ENCODE data around the gene SS18L1.
A peak's percentile ranks its signal among the peaks of the same experiment; 100 is the strongest.

SS18L1 gene

DNA sequence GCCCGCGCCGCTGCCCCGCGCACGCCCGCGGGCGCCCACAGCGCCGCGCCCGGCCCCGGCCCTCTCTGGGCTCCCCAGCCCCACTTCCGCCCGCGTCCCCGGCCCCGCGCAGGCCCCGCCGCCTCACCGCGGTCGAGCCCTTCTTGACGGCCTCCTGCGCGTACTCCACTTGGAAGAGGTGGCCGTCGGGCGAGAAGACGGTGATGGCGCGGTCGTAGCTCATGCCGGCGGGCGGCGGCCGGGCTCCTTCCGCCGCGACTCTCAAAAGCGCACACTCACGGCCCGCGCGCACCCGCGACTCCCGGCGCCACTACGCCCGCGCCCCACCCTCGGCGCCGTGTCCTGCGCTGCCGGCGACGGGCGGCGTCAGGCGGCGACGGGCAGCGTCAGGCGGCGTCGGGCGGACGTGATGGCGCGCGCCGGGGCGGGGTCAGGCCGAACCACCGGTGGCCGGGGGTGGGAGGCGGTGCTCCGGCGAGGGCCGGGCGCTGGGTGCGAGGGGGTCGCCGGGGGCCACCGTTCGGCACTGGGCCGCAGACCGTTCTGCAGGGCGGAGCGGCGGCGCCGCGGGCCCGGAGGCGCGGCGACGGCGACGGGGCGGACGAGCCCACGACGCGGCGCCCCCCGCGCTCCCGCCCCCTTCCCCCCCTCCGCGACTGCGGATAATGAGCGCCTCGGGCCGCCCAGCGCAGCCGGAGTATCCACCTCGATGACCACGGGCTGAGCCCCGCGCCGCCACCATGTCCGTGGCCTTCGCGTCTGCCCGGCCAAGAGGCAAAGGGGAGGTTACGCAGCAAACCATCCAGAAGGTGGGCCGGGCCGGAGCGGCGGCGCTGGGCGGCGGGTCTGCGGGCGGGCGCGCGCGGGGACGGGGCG, at the start of gene SS18L1, which contains the start of gene PSMA7:
Gene SS18L1 (plus strand): TSS at position 689 of the 876 bp plus-strand sequence. CDS start 52 bp downstream, at position 741.
Gene PSMA7 (minus strand): TSS at position 314 of the 876 bp plus-strand sequence. CDS start 91 bp downstream, at position 223.
- H2AFZ ChIP-seq (ENCODE audit: low read length): peak within 1 kb of the TSS; percentile 58
- TF ChIP-seq CTCF (conservative IDR thresholded peaks at IDR 0.05; ENCODE audit: low read length) (no peak), EZH2phosphoT487 (IDR thresholded peaks at IDR 0.05; ENCODE audit: borderline replicate concordance) (no peak)
- no peaks in the 10 kb centered on the region for H3K9me3 ChIP-seq (ENCODE audit: insufficient read depth, low read depth, low read length)
- peaks cover 92% of the 10 kb centered on the region for H3K79me2 ChIP-seq (ENCODE audit: insufficient read depth, low read length)
- H3K4me3 ChIP-seq (ENCODE audit: low read length, poor library complexity, severe bottlenecking): peak within 1 kb of the TSS; percentile 94
- H3K9me2 ChIP-seq (replicated peaks; ENCODE audit: low read depth, low read length): no peaks in the 10 kb centered on the region
- H3K9ac ChIP-seq (ENCODE audit: low read depth, low read length, poor library complexity, severe bottlenecking): peak within 1 kb of the TSS; percentile 96
- H3K4me1 ChIP-seq (ENCODE audit: insufficient read depth, low read length, poor library complexity, severe bottlenecking): peaks cover 44% of the 10 kb centered on the region
- peaks cover 79% of the 10 kb centered on the region for H4K20me1 ChIP-seq (ENCODE audit: insufficient read depth, low read length, poor library complexity, severe bottlenecking)
- H3K4me2 ChIP-seq (ENCODE audit: low read depth, low read length, poor library complexity, severe bottlenecking): peak within 1 kb of the TSS; percentile 100
- H3F3A ChIP-seq (ENCODE audit: low read depth): no peaks in the 10 kb centered on the region
- peaks cover 22% of the 10 kb centered on the region; the same call in 1 of the 2 replicates for H3K36me3 ChIP-seq (ENCODE audit: insufficient read depth, low read length)
- H3K27me3 ChIP-seq (ENCODE audit: insufficient read depth, low read length, poor library complexity, severe bottlenecking): no peaks in the 10 kb centered on the region

DNA sequence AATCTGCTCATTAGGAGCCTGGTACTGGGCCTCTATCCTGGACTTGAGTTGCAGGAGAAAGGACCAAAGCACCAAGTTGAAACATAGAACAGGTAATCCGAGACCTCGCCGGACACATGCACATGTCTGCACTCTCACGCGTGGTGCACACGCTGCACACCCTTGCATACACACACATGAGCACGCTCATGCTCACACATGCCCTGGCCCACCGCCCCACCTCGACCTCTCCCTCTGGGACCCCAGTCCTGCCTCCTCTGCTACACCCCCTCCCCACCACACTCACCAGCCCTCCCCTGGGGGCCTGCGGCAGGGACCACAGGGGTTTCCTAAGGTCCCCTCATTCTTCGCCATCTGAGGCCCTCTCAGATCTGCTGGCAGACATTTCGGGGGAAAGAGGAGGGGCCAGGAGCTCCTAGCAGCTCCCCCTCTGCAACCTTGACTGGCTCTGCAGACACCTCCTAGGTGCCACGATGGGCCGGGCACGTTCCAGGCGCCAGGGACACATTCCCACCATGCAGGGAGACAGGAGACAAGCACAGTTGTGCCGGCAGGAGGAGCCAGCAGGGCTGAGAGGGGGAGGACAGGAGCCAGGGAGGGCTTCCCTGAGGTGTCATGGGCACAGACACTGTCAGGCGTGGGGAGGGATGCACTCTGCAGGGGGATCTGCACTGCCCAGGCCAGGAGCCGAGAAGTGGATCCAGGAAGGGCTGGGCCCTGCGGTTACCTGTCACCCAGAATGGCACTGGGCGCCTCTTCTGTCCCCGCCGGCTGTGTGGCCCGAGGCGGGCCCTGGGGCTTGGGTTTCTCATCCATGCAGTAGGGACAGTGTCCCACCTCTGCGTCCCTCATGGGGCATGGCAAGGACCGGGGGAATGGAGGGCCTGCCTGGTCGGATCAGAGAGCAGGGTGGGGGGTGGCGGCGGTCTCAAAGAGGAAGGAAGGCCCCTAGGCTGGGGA, 46.9 kb upstream of the SS18L1 start:
- H3K9me3 ChIP-seq (ENCODE audit: insufficient read depth, low read depth, low read length): peaks cover 3% of the 10 kb centered on the region; the same call in 1 of the 2 replicates
- H3F3A ChIP-seq (ENCODE audit: low read depth): no peaks in the 10 kb centered on the region
- H3K27me3 ChIP-seq (ENCODE audit: insufficient read depth, low read length, poor library complexity, severe bottlenecking): no peaks in the 10 kb centered on the region
- no peaks in the 10 kb centered on the region for H3K9me2 ChIP-seq (replicated peaks; ENCODE audit: low read depth, low read length)
- no peaks in the 10 kb centered on the region for H3K4me1 ChIP-seq (ENCODE audit: insufficient read depth, low read length, poor library complexity, severe bottlenecking)
- H3K9ac ChIP-seq (ENCODE audit: low read depth, low read length, poor library complexity, severe bottlenecking): no peak overlapping the region
- H3K36me3 ChIP-seq (ENCODE audit: insufficient read depth, low read length): no peaks in the 10 kb centered on the region
- H3K4me3 ChIP-seq (ENCODE audit: low read length, poor library complexity, severe bottlenecking): no peak overlapping the region
- TF ChIP-seq EZH2phosphoT487 (IDR thresholded peaks at IDR 0.05; ENCODE audit: borderline replicate concordance) (no peak), CTCF (conservative IDR thresholded peaks at IDR 0.05; ENCODE audit: low read length) (no peak)
- H4K20me1 ChIP-seq (ENCODE audit: insufficient read depth, low read length, poor library complexity, severe bottlenecking): no peaks in the 10 kb centered on the region
- H3K79me2 ChIP-seq (ENCODE audit: insufficient read depth, low read length): no peaks in the 10 kb centered on the region
- H3K4me2 ChIP-seq (ENCODE audit: low read depth, low read length, poor library complexity, severe bottlenecking): no peak overlapping the region
- H2AFZ ChIP-seq (ENCODE audit: low read length): no peak overlapping the region

DNA sequence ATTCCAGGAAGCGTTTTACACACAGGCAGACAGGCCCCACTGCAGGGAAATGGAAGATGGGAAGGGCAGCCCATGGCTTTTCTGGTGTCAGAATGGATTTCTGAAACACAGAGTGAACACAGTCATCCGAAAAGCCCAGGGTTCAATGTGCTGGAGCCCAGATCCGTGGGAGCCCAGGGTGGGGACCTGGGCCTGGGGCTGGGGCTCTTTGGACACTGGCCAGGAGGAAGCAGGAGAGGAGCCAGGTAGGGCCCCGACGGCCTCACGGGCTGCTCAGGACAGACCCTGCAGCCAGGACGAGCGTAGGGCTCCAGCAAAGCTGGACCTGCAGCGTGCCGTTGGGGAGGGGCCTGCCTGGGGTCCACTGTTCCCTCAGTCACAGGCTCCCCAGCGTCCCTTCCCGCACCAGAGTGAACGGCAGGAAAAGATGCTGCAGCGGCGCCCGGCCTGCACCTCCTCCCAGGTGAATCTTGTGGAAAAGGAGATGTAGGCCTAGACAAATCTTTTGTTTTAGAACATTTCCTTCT, 45.6 kb upstream of the SS18L1 start:
- no peaks in the 10 kb centered on the region for H4K20me1 ChIP-seq (ENCODE audit: insufficient read depth, low read length, poor library complexity, severe bottlenecking)
- H3K79me2 ChIP-seq (ENCODE audit: insufficient read depth, low read length): no peaks in the 10 kb centered on the region
- peaks cover 3% of the 10 kb centered on the region; the same call in 1 of the 2 replicates for H3K9me3 ChIP-seq (ENCODE audit: insufficient read depth, low read depth, low read length)
- no peak overlapping the region for H3K4me2 ChIP-seq (ENCODE audit: low read depth, low read length, poor library complexity, severe bottlenecking)
- no peaks in the 10 kb centered on the region for H3K36me3 ChIP-seq (ENCODE audit: insufficient read depth, low read length)
- no peaks in the 10 kb centered on the region for H3K9me2 ChIP-seq (replicated peaks; ENCODE audit: low read depth, low read length)
- H2AFZ ChIP-seq (ENCODE audit: low read length): no peak overlapping the region
- no peak overlapping the region for H3K9ac ChIP-seq (ENCODE audit: low read depth, low read length, poor library complexity, severe bottlenecking)
- TF ChIP-seq EZH2phosphoT487 (IDR thresholded peaks at IDR 0.05; ENCODE audit: borderline replicate concordance) (no peak), CTCF (conservative IDR thresholded peaks at IDR 0.05; ENCODE audit: low read length) (no peak)
- H3K4me3 ChIP-seq (ENCODE audit: low read length, poor library complexity, severe bottlenecking): no peak overlapping the region
- H3F3A ChIP-seq (ENCODE audit: low read depth): no peaks in the 10 kb centered on the region
- no peaks in the 10 kb centered on the region for H3K27me3 ChIP-seq (ENCODE audit: insufficient read depth, low read length, poor library complexity, severe bottlenecking)
- H3K4me1 ChIP-seq (ENCODE audit: insufficient read depth, low read length, poor library complexity, severe bottlenecking): no peaks in the 10 kb centered on the region
